Activated CD4-positive, alpha-beta T cell treated with anti-CD3 and anti-CD28 coated beads, Interleukin-2, Interleukin-4, amounts not matched to agents 100 ng/mL and 50 ng/mL, durations not matched to agents 16 hours and 8 hours (primary cell): ENCODE results near the gene NASP.
A peak's percentile ranks its signal among the peaks of the same experiment; 100 is the strongest.

Experiments
- DNase-seq: peaks from one replicate; pipeline ENCODE4 v3.0.0-alpha.2; 2020; ENCODE audit warnings: low spot score

NASP gene

GRCh38 chr1:45620588-45621500 lies 37.0 kb downstream of the NASP start:
- no peak for DNase-seq

- no peak for DNase-seq
Observed at GRCh38 chr1:45621501-45621836, 37.6 kb downstream of the NASP start.

DNA sequence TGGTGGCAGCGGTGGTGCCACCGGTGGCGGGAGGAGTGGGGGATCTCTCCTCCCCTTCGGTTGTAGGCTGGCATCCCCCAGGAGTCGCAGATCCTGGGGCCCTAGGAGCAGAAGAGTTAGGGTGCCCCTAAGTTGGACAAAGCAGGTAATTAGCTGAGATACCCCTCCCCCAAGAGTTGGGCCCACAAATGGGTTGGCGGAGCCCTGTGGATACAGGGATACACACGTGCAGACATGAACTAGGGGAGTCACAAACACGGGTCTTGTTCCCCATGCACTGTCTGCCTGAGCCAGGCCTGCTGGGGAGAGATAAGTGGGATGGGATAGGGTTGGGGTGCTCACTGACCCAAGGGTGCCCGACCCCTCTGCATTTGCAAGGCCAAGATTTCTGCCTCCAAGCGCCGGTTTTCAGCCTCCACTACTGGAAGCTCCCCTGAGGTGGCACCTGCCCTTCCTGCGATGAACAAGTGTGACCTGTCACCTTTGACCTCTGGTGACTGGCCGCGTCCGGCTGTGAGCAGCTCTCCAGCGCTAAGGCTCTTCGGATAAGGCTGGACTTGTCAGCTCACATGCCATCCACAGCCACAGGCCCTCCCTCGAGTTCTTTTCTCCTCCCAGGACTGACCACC lies 38.2 kb downstream of the NASP start:
- DNase-seq: no peak

- DNase-seq: no peak
Observed at GRCh38 chr1:45622524-45623394, 38.9 kb downstream of the NASP start.

DNA sequence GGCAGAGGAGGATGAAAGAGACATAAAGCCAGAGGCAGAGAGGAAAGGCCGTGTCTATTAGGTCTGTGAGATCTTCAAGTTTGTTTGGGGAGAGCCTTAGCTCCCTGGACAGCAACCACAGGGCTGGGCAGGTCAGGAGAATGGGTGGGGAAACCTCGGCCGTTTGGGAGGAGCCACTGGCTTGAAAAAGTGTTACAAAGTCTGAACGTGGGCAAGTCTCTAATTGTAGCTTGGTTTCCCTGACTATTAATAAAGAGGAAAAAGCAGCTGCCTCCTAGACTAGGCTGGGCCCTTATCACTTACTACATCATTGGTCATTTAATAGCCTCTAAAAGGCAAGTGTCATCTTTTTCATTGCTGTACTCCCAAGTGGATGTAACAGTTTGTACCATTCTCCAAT lies 40.1 kb downstream of the NASP start, which contains the start of gene CCDC17:
Gene CCDC17, minus strand, starts transcription at position 83 of the 400 bp plus-strand sequence. CDS start 145 bp downstream, outside the sequence.
- no peak for DNase-seq

GRCh38 chr1:45629035-45629434 lies 45.2 kb downstream of the NASP start:
- no peak for DNase-seq

GRCh38 chr1:45630429-45630828 lies 46.6 kb downstream of the NASP start:
- no peak for DNase-seq

GRCh38 chr1:45635211-45635610 lies 51.4 kb downstream of the NASP start:
- no peak for DNase-seq

DNA sequence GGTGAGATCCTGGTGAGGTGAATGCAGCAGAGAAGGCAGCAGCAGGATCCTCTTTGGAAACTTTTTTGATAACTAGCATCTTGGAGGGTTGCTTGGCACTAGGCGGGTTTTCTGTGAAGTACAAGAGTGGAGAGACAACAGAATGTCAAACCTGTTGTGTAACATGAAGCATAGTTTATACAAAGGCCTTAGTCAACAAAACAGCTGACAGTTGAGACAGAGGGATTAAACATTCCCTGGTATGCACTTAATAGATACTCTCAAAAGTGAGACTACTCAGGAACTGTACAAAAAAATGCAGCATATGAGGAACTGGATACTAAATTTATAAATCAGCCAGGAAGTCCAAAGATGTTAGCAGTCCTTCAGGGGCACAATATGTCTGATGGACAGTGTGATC lies 56.5 kb downstream of the NASP start:
- no peak for DNase-seq

- no peak for DNase-seq
Observed at GRCh38 chr1:45643321-45643720, 59.5 kb downstream of the NASP start.

DNA sequence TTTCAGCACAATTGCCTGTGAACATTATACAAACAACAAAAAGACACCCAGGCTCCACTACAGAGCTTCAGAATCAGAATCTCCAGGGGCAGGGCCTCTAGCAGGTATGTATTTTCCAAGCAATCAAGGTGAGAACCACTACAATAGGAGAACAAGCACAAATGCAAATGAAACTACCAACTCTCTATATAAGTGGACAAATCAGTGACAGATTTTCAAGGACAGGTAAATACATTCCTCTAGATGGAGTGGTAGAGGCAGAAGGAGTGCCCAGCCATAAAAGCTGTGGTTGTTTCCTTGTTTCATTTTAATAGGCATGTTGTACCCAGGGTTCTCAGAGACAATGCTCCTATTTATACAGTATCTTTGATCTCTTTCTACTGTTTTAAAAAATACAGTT lies 60.1 kb downstream of the NASP start:
- no peak for DNase-seq

DNA sequence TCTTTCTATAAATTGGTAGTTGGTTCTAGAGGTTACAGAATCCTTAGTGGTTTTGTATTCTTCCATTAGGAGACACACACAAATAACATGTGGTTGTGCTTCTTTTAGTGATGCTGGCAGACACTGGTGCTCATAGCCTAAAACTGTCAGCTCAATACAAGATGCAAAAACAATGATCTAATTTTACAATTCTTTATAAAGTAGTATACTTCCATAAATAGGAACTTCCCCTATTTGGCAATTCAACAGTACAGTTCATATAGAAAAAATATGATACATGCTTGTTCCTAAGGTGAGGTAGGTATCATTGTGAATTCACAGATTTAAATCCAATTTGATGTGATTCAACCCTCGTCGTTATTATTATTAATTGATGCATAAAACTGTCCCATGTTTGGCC lies 60.8 kb downstream of the NASP start:
- DNase-seq: no peak

DNA sequence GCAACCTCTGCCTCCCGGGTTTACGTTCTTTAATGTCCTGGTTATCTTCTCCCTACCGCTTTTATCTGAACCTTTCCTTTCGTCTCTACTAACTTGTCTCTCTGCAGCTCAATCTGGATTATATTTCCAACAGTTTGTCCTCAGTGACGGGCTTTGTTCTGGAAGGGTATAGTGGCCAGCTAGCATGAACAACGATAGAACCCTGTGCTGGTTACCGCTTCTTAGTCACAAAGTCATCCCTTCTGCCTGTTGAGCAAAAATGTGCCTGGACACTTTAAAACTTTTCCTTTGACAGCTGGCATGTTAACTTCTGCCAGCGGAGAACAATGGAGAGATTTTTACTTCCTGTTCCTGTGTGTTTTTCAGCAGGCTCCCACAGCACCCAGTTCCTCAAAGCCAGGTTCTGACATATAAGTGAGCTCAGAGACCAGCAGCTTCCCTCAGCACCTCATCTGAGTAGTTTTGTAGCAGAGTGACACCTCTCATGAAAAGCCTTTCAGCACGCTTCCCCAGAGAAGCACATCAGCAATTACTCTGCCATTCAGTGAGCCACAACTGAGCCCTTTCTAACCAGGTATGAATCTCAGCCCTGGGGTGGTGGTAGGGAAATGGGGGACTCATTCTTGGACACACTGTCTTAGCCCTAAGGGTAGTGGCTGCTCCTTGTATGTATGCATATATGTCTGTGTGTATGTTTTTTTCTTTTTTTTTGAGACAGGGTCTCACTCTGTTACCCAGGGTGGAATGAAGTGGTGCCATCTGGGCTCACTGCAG lies 63.6 kb downstream of the NASP start:
- no peak for DNase-seq

GRCh38 chr1:45654540-45655280 lies 70.9 kb downstream of the NASP start:
- DNase-seq: peak; percentile 76

DNA sequence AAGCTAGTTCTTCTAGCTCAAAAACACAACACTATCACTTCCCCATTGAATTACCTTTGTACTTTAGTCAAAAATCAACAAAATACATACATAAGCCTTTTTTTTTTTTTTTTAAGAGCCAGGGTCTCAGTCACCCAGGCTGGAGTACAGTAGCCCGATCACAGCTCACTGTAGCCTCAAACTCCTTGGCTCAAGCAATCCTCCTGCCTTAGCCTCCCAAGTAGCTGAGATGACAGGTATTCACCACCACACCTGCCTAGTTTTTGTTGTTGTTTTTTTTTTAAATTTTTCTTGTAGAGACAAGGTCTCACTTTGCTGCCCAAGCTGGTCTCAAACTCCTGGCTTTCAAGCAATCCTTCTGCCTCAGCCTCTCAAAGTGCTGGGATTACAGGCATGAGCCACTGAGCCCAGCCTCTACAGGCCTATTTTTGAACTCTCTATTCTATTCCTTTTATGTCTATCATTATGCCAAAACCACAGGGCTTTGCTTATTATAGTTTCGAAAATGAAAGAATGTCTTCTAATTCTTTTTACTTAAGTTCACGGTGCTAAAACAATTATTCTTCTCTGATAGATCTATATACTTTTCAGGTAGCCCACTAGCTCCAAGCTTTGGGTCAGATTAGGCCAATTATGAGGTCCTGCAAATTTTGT lies 72.9 kb downstream of the NASP start:
- no peak for DNase-seq

- no peak for DNase-seq
Observed at GRCh38 chr1:45658171-45658570, 74.3 kb downstream of the NASP start.

- DNase-seq: no peak
Observed at GRCh38 chr1:45659222-45659621, 75.4 kb downstream of the NASP start.

- DNase-seq: no peak
Observed at GRCh38 chr1:45660336-45660735, 76.5 kb downstream of the NASP start.

- no peak for DNase-seq
Observed at GRCh38 chr1:45666836-45667235, 83.0 kb downstream of the NASP start.

GRCh38 chr1:45667321-45668111 lies 83.7 kb downstream of the NASP start:
- DNase-seq: no peak
